SH-SY5Y (cell line): ENCODE measurements around the gene SYNE2.

Experiments used
- GATA2 ChIP-seq: IDR thresholded peaks from 2 replicates; pipeline ENCODE4 v1.6.1; 2011; ENCODE audit warnings: mild to moderate bottlenecking, low read depth, low read length
- GATA3 ChIP-seq: IDR thresholded peaks from 2 replicates; pipeline ENCODE4 v1.6.1; 2011; ENCODE audit warnings: low read depth, mild to moderate bottlenecking, low read length, moderate library complexity

- no peak for TF ChIP-seq GATA3
- TF ChIP-seq GATA2 = no peak
Observed at GRCh38 chr14:64092338-64092737, 239.5 kb downstream of the SYNE2 start.
